Right atrium auricular region (tissue), 2 donors: ENCODE data around the gene IGFBP7. TPM values are rescaled to one million over a fixed set of nuclear protein-coding genes. Genes with fewer than 3 reads are reported as not detected.

Experiments used
- DNase-seq: peaks from one replicate; pipeline ENCODE4 v3.0.0-alpha.2; 2019; ENCODE audit warnings: low spot score
- H3K27ac ChIP-seq, 2 donors: fragments of 200-600 bp; sonication (generic); 1 replicate in 1 of 2; 2 replicates in 1 of 2; pipeline ENCODE4 v1.5.1; 2016 to 2019
- H3K27me3 ChIP-seq, 2 donors: fragments of 200-600 bp; sonication (generic); one replicate each; pipeline versions ENCODE4 v1.5.1 to v1.6.0; 2017 to 2019
- H3K36me3 ChIP-seq: fragments of 200-600 bp; sonication (generic); one replicate; pipeline ENCODE4 v1.5.1; 2016
- H3K4me1 ChIP-seq, 2 donors: fragments of 200-600 bp; sonication (generic); one replicate each; pipeline versions ENCODE4 v1.5.1 to v1.6.0; 2017 to 2019
- H3K4me3 ChIP-seq, 2 donors: fragments of 200-600 bp; sonication (generic); 1 replicate in 1 of 2; 2 replicates in 1 of 2; pipeline ENCODE4 v1.5.1; 2017 to 2019; ENCODE audit warnings: mild to moderate bottlenecking in 1 of 2, moderate library complexity in 1 of 2
- H3K9me3 ChIP-seq, 2 donors: fragments of 200-600 bp; sonication (generic); one replicate each; pipeline ENCODE4 v1.5.1; 2019
- total RNA-seq, 2 donors: library from RNA; depleted of rRNA; stranded (reverse); fragments of >200 nt; gene quantifications; one replicate each; pipeline ENCODE4 v1.1.0, GENCODE V29; 2016
- TF ChIP-seq, protein P1 (sequence below), 2 donors: fragments of 200-600 bp; sonication (generic); IDR thresholded peaks; one replicate each; pipeline ENCODE4 v1.5.1; 2019; ENCODE audit warnings: antibody characterized with exemption in 2 of 2

The IGFBP7 gene
- 100 to 1,000 TPM; 866 to 898 TPM for total RNA-seq

DNA sequence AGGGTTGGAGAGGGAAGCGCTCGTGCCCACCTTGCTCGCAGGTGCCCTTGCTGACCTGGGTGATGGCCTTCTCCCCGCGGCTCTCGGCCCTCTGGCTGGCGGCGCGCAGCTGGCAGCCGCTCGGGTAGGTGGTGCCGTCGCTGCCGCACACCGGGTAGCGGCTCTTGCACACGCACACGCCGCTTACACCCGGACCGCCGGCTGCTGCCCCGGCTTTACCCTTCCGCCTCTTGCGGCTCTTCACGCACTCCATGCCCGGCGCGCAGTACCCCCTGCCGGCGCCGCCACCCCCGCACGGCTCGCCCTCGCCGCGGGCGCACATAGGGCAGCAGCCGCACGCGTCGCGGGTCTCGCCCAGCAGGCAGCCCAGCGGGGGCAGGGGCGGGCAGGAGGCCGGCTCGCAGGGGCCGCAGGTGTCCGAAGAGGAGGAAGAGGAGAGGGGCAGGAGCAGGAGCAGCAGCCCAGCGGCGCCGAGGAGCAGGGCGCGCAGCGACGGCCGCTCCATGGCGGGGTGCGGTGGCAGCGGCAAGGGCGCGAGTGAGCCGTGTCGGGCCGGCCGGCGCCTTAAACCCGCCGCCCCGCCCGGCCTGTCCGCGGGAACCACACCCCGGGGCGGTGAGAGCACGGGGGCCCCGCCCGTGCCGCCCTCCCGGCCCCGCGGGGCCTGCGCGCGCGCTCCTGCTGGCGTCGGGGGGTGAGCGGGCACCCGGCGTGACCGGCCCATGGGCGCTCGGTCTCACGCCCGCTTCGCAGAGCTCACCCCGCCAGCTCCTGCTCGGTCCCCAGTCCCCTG, at the start of gene IGFBP7:
TSS of gene IGFBP7 (minus strand) at position 539 of the 793 bp plus-strand sequence. CDS start at position 505, 34 bp downstream.
- TF ChIP-seq, protein P1, sequence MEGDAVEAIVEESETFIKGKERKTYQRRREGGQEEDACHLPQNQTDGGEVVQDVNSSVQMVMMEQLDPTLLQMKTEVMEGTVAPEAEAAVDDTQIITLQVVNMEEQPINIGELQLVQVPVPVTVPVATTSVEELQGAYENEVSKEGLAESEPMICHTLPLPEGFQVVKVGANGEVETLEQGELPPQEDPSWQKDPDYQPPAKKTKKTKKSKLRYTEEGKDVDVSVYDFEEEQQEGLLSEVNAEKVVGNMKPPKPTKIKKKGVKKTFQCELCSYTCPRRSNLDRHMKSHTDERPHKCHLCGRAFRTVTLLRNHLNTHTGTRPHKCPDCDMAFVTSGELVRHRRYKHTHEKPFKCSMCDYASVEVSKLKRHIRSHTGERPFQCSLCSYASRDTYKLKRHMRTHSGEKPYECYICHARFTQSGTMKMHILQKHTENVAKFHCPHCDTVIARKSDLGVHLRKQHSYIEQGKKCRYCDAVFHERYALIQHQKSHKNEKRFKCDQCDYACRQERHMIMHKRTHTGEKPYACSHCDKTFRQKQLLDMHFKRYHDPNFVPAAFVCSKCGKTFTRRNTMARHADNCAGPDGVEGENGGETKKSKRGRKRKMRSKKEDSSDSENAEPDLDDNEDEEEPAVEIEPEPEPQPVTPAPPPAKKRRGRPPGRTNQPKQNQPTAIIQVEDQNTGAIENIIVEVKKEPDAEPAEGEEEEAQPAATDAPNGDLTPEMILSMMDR (IDR thresholded peaks at IDR 0.05), result peak; percentile 13 to 48
- Histone ChIP-seq H3K9me3 (no peaks in the 10 kb centered on the region), H3K4me1 (peaks cover 0 to 8% of the 10 kb centered on the region in 2 donors), H3K36me3 (no peaks in the 10 kb centered on the region), H3K27me3 (no peaks in the 10 kb centered on the region), H3K27ac (peak within 1 kb of the TSS; percentile 91 to 95), H3K4me3 (peak within 1 kb of the TSS; percentile 81 to 86)
- DNase-seq, result peak; percentile 62

DNA sequence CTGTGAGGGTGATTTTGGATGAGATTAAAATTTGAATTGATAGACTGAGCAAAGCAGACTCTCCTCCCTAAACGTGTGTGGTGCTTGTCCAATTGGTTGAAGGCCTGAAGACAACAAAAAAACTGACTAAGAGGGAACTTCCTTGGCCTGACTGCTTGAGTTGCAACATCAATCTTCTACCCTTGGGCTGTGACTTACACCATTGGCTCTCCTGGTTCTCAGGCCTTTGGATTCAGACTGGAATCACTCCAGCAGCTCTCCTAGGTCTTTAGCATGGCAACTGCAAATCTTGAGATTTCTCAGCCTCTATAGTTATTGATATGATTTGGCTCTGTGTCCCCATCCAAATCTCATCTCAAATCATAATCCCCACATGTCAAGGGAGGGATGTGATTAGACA, 49.7 kb upstream of the IGFBP7 start:
- TF ChIP-seq, protein P1 (IDR thresholded peaks at IDR 0.05), result no peak
- no peak for DNase-seq
- H3K27ac ChIP-seq, result no peak overlapping the region

DNA sequence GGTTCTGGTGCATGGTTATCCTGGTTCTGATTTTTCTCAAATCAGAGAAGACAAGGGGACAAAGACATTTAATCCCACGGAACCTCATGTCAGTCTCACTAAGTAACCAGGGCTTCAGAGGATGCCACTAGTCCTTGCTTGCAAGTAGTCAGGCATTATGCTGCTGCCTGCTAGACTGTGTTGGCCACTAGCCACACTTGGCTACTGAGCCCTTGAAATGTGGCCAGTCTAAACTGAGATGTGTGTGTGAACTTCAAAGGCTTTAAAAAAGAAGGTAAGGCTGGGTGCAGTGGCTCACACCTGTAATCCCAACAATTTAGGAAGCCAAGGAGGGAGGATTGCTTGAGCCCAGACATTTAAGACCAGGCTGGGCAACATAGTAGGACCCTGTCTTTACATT, 48.6 kb upstream of the IGFBP7 start:
- H3K9me3 ChIP-seq, result no peaks in the 10 kb centered on the region
- H3K4me1 ChIP-seq, result peaks cover 0 to under 1% of the 10 kb centered on the region in 2 donors
- no peak overlapping the region for H3K4me3 ChIP-seq
- no peaks in the 10 kb centered on the region for H3K27me3 ChIP-seq
- DNase-seq, result no peak
- TF ChIP-seq, protein P1 (IDR thresholded peaks at IDR 0.05), result no peak
- H3K27ac ChIP-seq, result no peak overlapping the region
- H3K36me3 ChIP-seq, result no peaks in the 10 kb centered on the region

More for the DNA sequence above, 49.7 kb upstream of the IGFBP7 start:
- H3K4me3 ChIP-seq, result no peak overlapping the region
- H3K9me3 ChIP-seq, result no peaks in the 10 kb centered on the region
- H3K4me1 ChIP-seq, result peaks cover 0 to 8% of the 10 kb centered on the region in 2 donors
- H3K27me3 ChIP-seq, result no peaks in the 10 kb centered on the region
- no peaks in the 10 kb centered on the region for H3K36me3 ChIP-seq

- Histone ChIP-seq H3K4me3 (no peak overlapping the region), H3K4me1 (no peaks in the 10 kb centered on the region), H3K27me3 (no peaks in the 10 kb centered on the region), H3K36me3 (no peaks in the 10 kb centered on the region), H3K9me3 (no peaks in the 10 kb centered on the region), H3K27ac (no peak overlapping the region)
- TF ChIP-seq, protein P1 (IDR thresholded peaks at IDR 0.05), result peak in 1 of 2 donors; percentile 14
- DNase-seq, result no peak
These were observed 48.0 kb upstream of the IGFBP7 start for GRCh38 chr4:57158221-57158620.

GRCh38 chr4:57157596-57158137, 47.5 kb upstream of the IGFBP7 start:
- Histone ChIP-seq H3K4me1 (no peaks in the 10 kb centered on the region), H3K9me3 (no peaks in the 10 kb centered on the region), H3K4me3 (no peak overlapping the region), H3K27me3 (no peaks in the 10 kb centered on the region), H3K36me3 (no peaks in the 10 kb centered on the region), H3K27ac (no peak overlapping the region)
- TF ChIP-seq, protein P1 (IDR thresholded peaks at IDR 0.05), result no peak
- no peak for DNase-seq
